GM18511 (cell line): ENCODE measurements around the gene LRRC8A.

Source experiments
- ATAC-seq: cut with Tn5 transposase; IDR thresholded peaks from one replicate; pipeline ENCODE4 v1.9.1; 2021; ENCODE audit warnings: mild to moderate bottlenecking, moderate library complexity; ENCODE audit not compliant: unreplicated experiment

Gene LRRC8A

GRCh38 chr9:128899566-128900322 lies 17.8 kb downstream of the LRRC8A start:
- ATAC-seq, result no peak

- ATAC-seq, result no peak
These were observed 19.4 kb downstream of the LRRC8A start for GRCh38 chr9:128901379-128901778.

GRCh38 chr9:128901822-128902221 lies 19.9 kb downstream of the LRRC8A start:
- ATAC-seq, result no peak

- ATAC-seq, result peak; percentile 90
These were observed 20.6 kb downstream of the LRRC8A start for GRCh38 chr9:128902351-128903078.

GRCh38 chr9:128903079-128903461 lies 21.1 kb downstream of the LRRC8A start:
- ATAC-seq, result no peak

GRCh38 chr9:128903871-128904620 lies 22.1 kb downstream of the LRRC8A start:
- ATAC-seq, result no peak

- ATAC-seq, result no peak
These were observed 24.0 kb downstream of the LRRC8A start for GRCh38 chr9:128905964-128906363.

GRCh38 chr9:128906741-128907140 lies 24.8 kb downstream of the LRRC8A start:
- no peak for ATAC-seq

GRCh38 chr9:128908372-128908771 lies 26.4 kb downstream of the LRRC8A start:
- no peak for ATAC-seq

GRCh38 chr9:128909859-128910258 lies 27.9 kb downstream of the LRRC8A start:
- no peak for ATAC-seq

- no peak for ATAC-seq
These were observed 29.0 kb downstream of the LRRC8A start for GRCh38 chr9:128910906-128911305.

- no peak for ATAC-seq
These were observed 29.6 kb downstream of the LRRC8A start for GRCh38 chr9:128911529-128912035.

- no peak for ATAC-seq
These were observed 30.4 kb downstream of the LRRC8A start for GRCh38 chr9:128912270-128912853.

- no peak for ATAC-seq
These were observed 31.3 kb downstream of the LRRC8A start for GRCh38 chr9:128913048-128913900.

- no peak for ATAC-seq
These were observed 32.3 kb downstream of the LRRC8A start for GRCh38 chr9:128913995-128914772.

- ATAC-seq, result no peak
These were observed 34.3 kb downstream of the LRRC8A start for GRCh38 chr9:128916204-128916603.

GRCh38 chr9:128916745-128917144 lies 34.8 kb downstream of the LRRC8A start:
- ATAC-seq, result no peak

- ATAC-seq, result no peak
These were observed 35.4 kb downstream of the LRRC8A start for GRCh38 chr9:128917151-128917849.

GRCh38 chr9:128918921-128919320 lies 37.0 kb downstream of the LRRC8A start:
- ATAC-seq, result no peak
